K562 (cell line): ENCODE data around the gene CNPY3. TPM values are rescaled to one million over a fixed set of nuclear protein-coding genes. Genes with fewer than 3 reads are reported as not detected.

Experiments
- BCOR ChIP-seq: fragments of 450-650 bp; IDR thresholded peaks from 2 replicates; pipeline ENCODE4 v1.6.1; 2016
- CBFA2T3 ChIP-seq: fragments of 450-650 bp; IDR thresholded peaks from 2 replicates; pipeline ENCODE4 v1.6.1; 2017
- CBX8 ChIP-seq: fragments of 200-600 bp; sonication (generic); IDR thresholded peaks from 2 replicates; pipeline ENCODE4 v1.6.1; 2012; ENCODE audit warnings: borderline replicate concordance, mixed run types, low read depth, mild to moderate bottlenecking, moderate library complexity, mixed read lengths, low read length, control low read depth, inconsistent platforms; ENCODE audit not compliant: poor library complexity, severe bottlenecking; ENCODE audit errors: extremely low read depth
- CCAR2 ChIP-seq: fragments of 200-400 bp; formaldehyde crosslinking; IDR thresholded peaks from 2 replicates; pipeline ENCODE4 v1.6.1; 2017; ENCODE audit warnings: mild to moderate bottlenecking, low read depth, low read length
- CXXC5 ChIP-seq: fragments of 250-450 bp; sonication (Bioruptor Pico); IDR thresholded peaks from 2 replicates; pipeline ENCODE4 v1.8.0; 2022; ENCODE audit warnings: inconsistent platforms, mild to moderate bottlenecking, moderate library complexity
- GATAD2A ChIP-seq: fragments of 450-650 bp; IDR thresholded peaks from 2 replicates; pipeline ENCODE4 v1.6.1; 2017
- HDGF ChIP-seq: fragments of 450-650 bp; IDR thresholded peaks from 2 replicates; pipeline ENCODE4 v1.6.1; 2016
- HMG20B ChIP-seq: fragments of 250-450 bp; sonication (Bioruptor Pico); IDR thresholded peaks from 2 replicates; pipeline ENCODE4 v1.5.0; 2021; ENCODE audit warnings: mild to moderate bottlenecking
- KDM4B ChIP-seq, 2 experiments: fragments of 450-650 bp in 1 of 2; sonication (generic) in 1 of 2; IDR thresholded peaks; 2 replicates each; pipeline ENCODE4 v1.6.1; 2016 to 2017; ENCODE audit warnings: borderline replicate concordance in 2 of 2, antibody characterized with exemption in 1 of 2, low read depth in 1 of 2, mild to moderate bottlenecking in 1 of 2
- RHOXF2B ChIP-seq: fragments of 250-450 bp; sonication (Bioruptor Pico); conservative IDR thresholded peaks from 2 replicates; pipeline ENCODE4 v1.5.1; 2021
- SMAD2 ChIP-seq: fragments of 150-350 bp; IDR thresholded peaks from 2 replicates; pipeline ENCODE4 v1.6.1; 2014; ENCODE audit warnings: low read depth, mild to moderate bottlenecking, low read length
- SMAD4 ChIP-seq: fragments of 250-450 bp; sonication (Bioruptor Pico); conservative IDR thresholded peaks from 2 replicates; pipeline ENCODE4 v1.8.0; 2021; ENCODE audit warnings: inconsistent platforms, mild to moderate bottlenecking, moderate library complexity
- TRIM24 ChIP-seq, 2 experiments: fragments of 450-650 bp; IDR thresholded peaks; 2 replicates each; pipeline ENCODE4 v1.6.1; 2016
- YY1 ChIP-seq, 3 experiments: IDR thresholded peaks; 2 replicates each; pipeline ENCODE4 v1.6.1; 2011; ENCODE audit warnings: low read length in 2 of 3, mild to moderate bottlenecking in 2 of 3, moderate library complexity in 2 of 3, borderline replicate concordance in 1 of 3, control low read depth in 1 of 3, low read depth in 1 of 3; ENCODE audit not compliant: insufficient read depth in 3 of 3, insufficient replicate concordance in 2 of 3, control insufficient read depth in 1 of 3, insufficient read length in 1 of 3; ENCODE audit errors: extremely low read depth in 1 of 3
- ZFP36 ChIP-seq: fragments of 150-350 bp; IDR thresholded peaks from 2 replicates; pipeline ENCODE4 v1.6.1; 2018; ENCODE audit warnings: low read length, low read depth; ENCODE audit not compliant: partially characterized antibody
- ZNF124 ChIP-seq: sonication (generic); formaldehyde crosslinking; IDR thresholded peaks from 2 replicates; pipeline ENCODE4 v1.8.1; 2022; ENCODE audit warnings: missing genetic modification reagents
- ZNF253 ChIP-seq: fragments of 250-450 bp; sonication (Bioruptor Pico); conservative IDR thresholded peaks from 2 replicates; pipeline ENCODE4 v1.6.1; 2021; ENCODE audit warnings: mild to moderate bottlenecking
- ZNF589 ChIP-seq: fragments of 200-800 bp; sonication (Bioruptor generic); IDR thresholded peaks from 2 replicates; pipeline ENCODE4 v1.6.1; 2016; ENCODE audit warnings: low read depth, missing genetic modification characterization, missing compliant biosample characterization
- polyA plus RNA-seq, 8 experiments: library from polyadenylated mRNA; depleted of rRNA in 4 of 8; stranded (reverse) in 5 of 8; unstranded in 3 of 8; fragments of >200 nt; fragmentation: Nextera tagmentation in 2 of 8; fragmentation: Illumina TruSeq in 1 of 8; extraction: Ambion mirVana in 2 of 8; extraction: Trizol in 1 of 8; gene quantifications; 2 replicates each; pipeline versions ENCODE4 v1.2.1 to v1.2.3, GENCODE V29; 2011 to 2014; ENCODE audit warnings: inconsistent platforms in 1 of 8, missing spikeins in 1 of 8
- total RNA-seq, 7 experiments: library from RNA; depleted of rRNA in 6 of 7; stranded (reverse); fragments of >200 nt in 6 of 7; fragmentation: Illumina TruSeq in 2 of 7; extraction: Trizol in 2 of 7; gene quantifications; 2 replicates each; pipeline versions ENCODE4 v1.2.1 to v1.2.3, GENCODE V29; 2011 to 2021; ENCODE audit warnings: low replicate concordance in 1 of 7
- TF ChIP-seq, protein P1 (sequence below): fragments of 250-450 bp; sonication (Bioruptor Pico); IDR thresholded peaks from 2 replicates; pipeline ENCODE4 v1.4.0; 2020; ENCODE audit warnings: mild to moderate bottlenecking, moderate library complexity
- TF ChIP-seq, protein P2 (sequence below): fragments of 250-450 bp; sonication (Bioruptor Pico); IDR thresholded peaks from 2 replicates; pipeline ENCODE4 v1.8.0; 2022; ENCODE audit warnings: inconsistent platforms

Gene CNPY3
- total and polyA plus RNA-seq, 9 of the 15 experiments (the other 6 are each of a cell fraction or from before 2014, with no cell fraction given), result 2.4 to 37.4 (median 21.2) TPM

DNA sequence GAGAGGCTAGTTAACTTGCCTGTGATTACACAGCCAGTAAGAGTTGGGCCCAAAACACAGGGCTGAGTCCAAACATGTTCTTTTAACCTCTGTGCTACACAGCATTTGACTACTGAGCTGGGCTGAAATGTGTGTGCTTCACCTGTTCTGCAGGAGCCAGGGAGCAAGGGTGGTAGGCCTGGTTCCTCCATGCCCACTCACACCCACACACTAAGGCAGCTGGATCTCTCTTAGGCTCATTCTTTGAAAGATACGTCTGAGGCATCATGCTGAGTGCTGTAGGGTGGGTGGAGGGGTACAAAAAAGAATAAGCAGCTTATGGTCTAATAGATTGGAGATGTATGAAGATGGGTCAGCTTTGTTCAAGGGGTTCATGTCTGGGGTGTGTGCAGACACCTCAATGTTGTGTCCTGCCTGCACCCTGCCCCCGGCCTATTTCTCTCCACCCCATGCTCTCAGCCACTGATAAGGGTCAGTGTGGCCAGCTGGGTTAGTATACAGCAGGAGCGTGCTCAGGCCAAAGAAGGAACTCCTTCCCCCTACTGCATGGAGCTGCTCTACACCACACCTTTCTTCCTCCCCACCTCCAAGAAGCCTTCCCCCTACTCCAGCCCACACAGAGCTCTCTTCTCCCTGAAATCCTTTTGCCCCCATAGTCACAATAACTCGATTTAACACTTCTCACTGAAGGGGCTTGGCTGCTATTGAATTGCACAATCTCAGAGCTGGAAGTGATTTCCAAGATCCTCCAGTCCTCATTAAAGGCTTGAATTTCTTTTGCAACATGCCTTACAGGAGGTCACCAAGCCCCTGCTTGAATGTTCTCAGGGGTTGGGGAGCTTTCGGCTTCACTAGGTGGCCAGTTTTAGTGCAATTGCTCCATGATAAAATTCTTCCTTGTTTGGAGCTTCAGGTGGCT, 58.5 kb downstream of the CNPY3 start (continued):
- TF ChIP-seq SMAD2, result no peak
- peak; percentile 25 for TF ChIP-seq ZFP36
- TF ChIP-seq, protein P1, sequence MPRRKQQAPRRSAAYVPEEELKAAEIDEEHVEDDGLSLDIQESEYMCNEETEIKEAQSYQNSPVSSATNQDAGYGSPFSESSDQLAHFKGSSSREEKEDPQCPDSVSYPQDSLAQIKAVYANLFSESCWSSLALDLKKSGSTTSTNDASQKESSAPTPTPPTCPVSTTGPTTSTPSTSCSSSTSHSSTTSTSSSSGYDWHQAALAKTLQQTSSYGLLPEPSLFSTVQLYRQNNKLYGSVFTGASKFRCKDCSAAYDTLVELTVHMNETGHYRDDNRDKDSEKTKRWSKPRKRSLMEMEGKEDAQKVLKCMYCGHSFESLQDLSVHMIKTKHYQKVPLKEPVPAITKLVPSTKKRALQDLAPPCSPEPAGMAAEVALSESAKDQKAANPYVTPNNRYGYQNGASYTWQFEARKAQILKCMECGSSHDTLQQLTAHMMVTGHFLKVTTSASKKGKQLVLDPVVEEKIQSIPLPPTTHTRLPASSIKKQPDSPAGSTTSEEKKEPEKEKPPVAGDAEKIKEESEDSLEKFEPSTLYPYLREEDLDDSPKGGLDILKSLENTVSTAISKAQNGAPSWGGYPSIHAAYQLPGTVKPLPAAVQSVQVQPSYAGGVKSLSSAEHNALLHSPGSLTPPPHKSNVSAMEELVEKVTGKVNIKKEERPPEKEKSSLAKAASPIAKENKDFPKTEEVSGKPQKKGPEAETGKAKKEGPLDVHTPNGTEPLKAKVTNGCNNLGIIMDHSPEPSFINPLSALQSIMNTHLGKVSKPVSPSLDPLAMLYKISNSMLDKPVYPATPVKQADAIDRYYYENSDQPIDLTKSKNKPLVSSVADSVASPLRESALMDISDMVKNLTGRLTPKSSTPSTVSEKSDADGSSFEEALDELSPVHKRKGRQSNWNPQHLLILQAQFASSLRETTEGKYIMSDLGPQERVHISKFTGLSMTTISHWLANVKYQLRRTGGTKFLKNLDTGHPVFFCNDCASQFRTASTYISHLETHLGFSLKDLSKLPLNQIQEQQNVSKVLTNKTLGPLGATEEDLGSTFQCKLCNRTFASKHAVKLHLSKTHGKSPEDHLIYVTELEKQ (CRISPR knock-in tag), result no peak
- TF ChIP-seq BCOR, result peak; percentile 11; the same call in 1 of the 2 replicates
- peak; percentile 61; the same call in 1 of the 2 replicates for TF ChIP-seq HDGF
- peak in 1 of 3 experiments; percentile 29 for TF ChIP-seq YY1 (IDR thresholded peaks at IDR 0.05; ENCODE audit: borderline replicate concordance in 1 of 3, control insufficient read depth in 1 of 3, extremely low read depth in 1 of 3, insufficient read depth in 3 of 3, insufficient read length in 1 of 3, insufficient replicate concordance in 2 of 3, low read depth in 1 of 3, low read length in 2 of 3)
- TF ChIP-seq RHOXF2B, result no peak
- TF ChIP-seq CXXC5 (CRISPR knock-in tag), result peak; percentile 38; the same call in 1 of the 2 replicates
- no peak for TF ChIP-seq CCAR2
- no peak for TF ChIP-seq HMG20B
- TF ChIP-seq TRIM24 (IDR thresholded peaks at IDR 0.05), result no peak
- TF ChIP-seq CBX8, result no peak
- TF ChIP-seq ZNF589, result no peak
- TF ChIP-seq SMAD4 (CRISPR knock-in tag), result peak; percentile 63; the same call in 1 of the 2 replicates
- TF ChIP-seq GATAD2A, result no peak
- no peak for TF ChIP-seq ZNF124 (CRISPR knock-in tag)
- no peak for TF ChIP-seq KDM4B (IDR thresholded peaks at IDR 0.05; ENCODE audit: borderline replicate concordance in 2 of 2, low read depth in 1 of 2)
- TF ChIP-seq, protein P2, sequence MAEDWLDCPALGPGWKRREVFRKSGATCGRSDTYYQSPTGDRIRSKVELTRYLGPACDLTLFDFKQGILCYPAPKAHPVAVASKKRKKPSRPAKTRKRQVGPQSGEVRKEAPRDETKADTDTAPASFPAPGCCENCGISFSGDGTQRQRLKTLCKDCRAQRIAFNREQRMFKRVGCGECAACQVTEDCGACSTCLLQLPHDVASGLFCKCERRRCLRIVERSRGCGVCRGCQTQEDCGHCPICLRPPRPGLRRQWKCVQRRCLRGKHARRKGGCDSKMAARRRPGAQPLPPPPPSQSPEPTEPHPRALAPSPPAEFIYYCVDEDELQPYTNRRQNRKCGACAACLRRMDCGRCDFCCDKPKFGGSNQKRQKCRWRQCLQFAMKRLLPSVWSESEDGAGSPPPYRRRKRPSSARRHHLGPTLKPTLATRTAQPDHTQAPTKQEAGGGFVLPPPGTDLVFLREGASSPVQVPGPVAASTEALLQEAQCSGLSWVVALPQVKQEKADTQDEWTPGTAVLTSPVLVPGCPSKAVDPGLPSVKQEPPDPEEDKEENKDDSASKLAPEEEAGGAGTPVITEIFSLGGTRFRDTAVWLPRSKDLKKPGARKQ, result no peak
- peak; percentile 32; the same call in 1 of the 2 replicates for TF ChIP-seq CBFA2T3
- no peak for TF ChIP-seq ZNF253
